ENCODE results near the gene INPP5K.
"Not testable (repeated sequence)": the region's sequence is repeated elsewhere in the genome, so short reads cannot be mapped to it uniquely, and the experiment has no call there.

The INPP5K gene

DNA sequence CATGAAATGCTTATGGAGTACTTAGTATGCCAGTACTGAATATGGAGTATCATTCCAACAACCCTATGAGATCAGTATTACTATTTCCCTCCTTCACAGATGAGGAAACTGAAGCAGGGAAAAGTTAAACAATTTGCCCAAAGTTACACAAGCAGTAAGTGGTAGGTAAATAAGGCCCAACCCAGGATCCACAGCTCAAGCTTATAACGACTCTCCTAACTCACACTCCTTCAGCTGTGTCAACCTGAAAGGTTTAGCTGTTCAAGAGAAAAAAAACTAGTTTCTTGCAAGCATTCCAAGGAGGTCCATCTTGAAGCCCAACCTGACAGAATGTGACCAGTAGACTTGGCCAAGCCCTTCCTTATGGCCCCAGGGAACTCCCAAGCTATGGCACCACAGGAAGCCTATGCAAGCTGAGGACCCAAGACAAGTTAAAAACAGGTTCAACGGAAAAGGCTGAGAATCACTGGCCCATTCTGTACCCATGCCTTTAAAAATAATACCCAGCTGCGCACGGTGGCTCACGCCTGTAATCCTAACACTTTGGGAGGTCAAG is 66.9 kb downstream of the INPP5K start:
- intact Hi-C loops (cut with DNase I) = no loop called here
- no peak for DNase-seq

DNA sequence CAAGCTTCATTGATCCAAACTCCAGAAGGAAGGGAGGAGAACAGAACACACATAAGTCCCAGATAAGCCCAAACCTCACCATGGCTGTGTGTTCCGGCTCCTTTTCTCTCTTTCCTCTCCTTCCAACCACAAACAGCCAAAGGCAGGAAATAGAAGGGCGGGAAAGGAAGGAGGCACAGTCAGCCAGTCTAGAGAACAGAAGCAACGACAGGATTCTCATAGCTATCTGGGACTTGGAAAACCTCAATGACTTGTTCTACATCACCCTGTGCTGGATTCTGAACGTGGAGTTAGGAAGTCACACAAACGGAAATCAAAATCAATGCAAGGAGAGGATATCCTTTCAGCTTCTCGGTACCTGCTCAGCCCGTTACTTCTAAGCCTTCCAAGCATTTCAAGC is 69.4 kb downstream of the INPP5K start:
- intact Hi-C loops (cut with DNase I) = no loop called here
- DNase-seq = no peak

DNA sequence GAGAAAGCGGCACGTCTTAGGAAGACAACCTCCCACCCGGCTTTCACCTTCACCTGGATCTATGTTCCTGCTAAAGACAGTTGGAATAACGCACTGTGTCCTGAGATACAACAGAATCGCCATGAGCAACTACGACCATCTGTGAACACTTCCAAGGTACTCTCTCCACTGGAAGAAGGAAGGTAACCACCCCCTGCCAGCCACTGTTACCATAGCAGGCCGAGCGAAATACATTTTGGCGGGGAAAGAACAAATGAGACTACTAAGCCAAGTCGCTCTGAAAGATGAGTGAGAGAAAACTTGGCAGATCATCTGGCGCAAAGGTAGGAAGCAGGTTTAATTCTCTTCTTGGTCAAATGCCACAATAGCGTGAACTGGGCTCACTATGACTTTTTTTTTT is 70.2 kb downstream of the INPP5K start:
- no peak for DNase-seq
- intact Hi-C loops (cut with DNase I) = no loop called here

DNA sequence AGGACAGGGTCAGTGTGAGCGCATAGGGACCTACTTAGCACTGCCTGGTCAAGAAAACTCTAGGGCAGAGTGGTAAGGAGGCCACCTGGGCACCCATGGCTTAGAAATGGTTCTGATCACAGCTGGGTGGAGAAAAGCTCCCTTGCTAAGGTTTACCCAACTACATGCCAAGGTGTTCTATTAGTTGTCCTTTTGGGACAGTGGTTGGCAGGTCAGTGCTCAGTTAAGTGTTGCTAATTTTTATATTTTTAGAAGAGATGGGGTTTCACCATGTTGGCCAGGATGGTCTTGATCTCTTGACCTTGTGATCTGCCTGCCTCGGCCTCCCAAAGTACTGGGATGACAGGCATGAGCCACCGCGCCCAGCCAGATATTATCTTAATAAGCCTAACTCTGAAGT is 70.7 kb downstream of the INPP5K start:
- DNase-seq; intact Hi-C loops (cut with DNase I): not testable (repeated sequence)

All from posterior cingulate gyrus (tissue), 11 donors.